HG03432 (cell line): Measurements from ENCODE around the gene MTMR11.
"Not testable (repeated sequence)": the region's sequence is repeated elsewhere in the genome, so short reads cannot be mapped to it uniquely, and the experiment has no call there.

Experiments
- ATAC-seq: cut with Tn5 transposase; IDR thresholded peaks from one replicate; pipeline ENCODE4 v1.9.1; 2021; ENCODE audit warnings: mild to moderate bottlenecking, moderate library complexity; ENCODE audit not compliant: unreplicated experiment

Gene MTMR11, protein sequence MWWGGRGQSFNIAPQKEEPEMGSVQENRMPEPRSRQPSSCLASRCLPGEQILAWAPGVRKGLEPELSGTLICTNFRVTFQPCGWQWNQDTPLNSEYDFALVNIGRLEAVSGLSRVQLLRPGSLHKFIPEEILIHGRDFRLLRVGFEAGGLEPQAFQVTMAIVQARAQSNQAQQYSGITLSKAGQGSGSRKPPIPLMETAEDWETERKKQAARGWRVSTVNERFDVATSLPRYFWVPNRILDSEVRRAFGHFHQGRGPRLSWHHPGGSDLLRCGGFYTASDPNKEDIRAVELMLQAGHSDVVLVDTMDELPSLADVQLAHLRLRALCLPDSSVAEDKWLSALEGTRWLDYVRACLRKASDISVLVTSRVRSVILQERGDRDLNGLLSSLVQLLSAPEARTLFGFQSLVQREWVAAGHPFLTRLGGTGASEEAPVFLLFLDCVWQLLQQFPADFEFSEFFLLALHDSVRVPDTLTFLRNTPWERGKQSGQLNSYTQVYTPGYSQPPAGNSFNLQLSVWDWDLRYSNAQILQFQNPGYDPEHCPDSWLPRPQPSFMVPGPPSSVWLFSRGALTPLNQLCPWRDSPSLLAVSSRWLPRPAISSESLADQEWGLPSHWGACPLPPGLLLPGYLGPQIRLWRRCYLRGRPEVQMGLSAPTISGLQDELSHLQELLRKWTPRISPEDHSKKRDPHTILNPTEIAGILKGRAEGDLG

GRCh38 chr1:149936170-149936991 lies at the start of gene MTMR11:
TSS of gene MTMR11 (minus strand) at chr1:149936879. CDS start at chr1:149936647, 232 bp downstream.
- no peak for ATAC-seq

DNA sequence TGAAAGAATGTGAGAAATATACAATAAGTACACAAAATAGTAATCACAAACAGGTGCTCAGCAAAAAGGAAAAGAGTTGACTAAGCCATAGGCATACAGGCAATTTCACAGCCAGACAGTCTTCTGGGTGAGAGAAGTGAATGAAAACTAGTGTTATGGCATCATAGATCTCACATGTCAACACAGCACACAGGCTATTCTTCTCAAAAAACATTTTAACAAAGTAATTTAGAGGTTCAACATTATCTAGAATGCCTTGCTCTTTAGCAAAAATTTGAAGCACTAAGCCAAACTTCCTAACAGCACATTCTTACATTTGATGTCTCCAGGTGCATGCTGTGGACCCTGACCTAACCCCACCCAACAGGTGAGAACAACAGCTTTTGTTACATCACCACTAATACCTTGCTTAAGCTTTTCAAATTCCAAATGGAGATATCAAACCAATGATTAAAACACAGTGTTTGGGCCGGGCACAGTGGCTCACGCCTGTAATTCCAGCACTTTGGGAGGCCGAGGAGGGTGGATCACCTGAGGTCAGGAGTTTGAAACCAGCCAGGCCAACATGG lies 43.4 kb upstream of the MTMR11 start:
- ATAC-seq = no peak

DNA sequence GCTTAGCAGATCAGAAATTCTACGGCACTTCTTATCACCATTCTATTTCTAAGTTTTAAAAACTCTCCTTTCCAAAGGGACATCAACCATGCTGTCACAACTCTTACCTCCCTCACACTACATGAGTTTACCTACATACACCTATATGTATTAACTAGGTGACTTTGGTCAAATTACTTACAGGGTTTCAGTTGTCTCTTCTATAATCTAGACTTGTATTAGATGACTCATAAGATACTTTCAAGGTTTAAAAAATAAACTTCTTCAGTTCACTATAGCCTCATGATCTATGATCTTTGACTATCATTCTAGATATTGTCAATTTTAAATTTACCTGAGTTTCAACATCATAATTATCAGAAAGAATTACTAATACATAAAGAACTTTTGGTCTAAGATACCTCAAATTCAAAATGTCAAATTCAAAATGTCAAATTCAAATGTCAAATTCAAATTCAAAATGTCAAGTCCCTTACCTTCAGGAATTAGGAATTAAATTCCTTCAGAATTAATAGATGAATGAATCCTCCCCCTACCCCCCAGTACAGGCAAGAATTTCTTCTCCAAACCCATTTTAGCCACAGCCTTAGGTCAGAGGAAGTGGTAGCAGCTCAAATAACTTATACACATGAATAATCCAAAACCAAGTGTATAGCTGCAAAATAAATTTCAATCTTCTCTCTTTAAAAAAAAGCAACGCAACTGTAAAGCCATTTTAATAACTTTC lies 42.7 kb upstream of the MTMR11 start:
- ATAC-seq = no peak

DNA sequence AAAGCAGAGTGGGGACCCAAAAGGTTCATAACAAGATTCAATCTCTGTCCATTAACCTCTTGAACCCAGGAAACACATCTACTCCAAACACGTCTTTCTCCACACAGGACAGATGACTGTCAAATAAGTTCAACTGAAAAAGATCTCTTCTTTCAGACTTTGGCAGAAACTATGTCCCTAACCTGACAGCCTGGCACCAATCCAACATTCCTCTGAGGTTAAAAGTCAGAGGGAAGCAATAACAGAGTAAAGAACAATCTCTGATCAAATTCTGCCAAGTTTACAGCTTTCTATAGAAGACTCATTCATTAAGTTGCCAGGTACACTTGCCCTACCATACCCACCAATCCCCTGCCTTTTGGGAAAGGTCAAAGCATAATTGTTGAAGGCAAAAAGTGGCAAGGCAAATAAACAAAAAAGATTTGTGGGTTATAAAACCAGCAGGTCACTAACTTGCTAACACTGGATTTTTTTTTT lies 41.9 kb upstream of the MTMR11 start:
- no peak for ATAC-seq

DNA sequence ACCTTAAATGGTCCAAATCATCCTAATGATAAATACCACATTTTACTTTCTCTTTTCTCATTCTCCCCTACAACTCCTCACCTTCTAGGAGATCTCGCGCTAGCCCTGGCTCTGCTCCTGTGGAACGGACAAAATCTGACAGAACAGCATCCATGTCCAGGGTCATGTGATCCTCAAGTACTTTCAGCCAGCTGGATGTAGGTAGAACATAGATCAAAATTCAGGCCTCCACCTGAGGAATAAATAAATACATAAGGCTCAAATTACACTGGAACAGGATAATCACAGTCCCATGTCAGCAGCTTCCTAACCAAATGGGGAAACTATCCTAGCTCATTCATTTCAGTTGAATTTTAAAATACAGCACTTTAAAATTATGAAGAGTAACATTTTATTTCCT lies 40.7 kb upstream of the MTMR11 start:
- ATAC-seq = no peak

- no peak for ATAC-seq
Measured at GRCh38 chr1:149972547-149972946, 35.9 kb upstream of the MTMR11 start.

- no peak for ATAC-seq
Measured at GRCh38 chr1:149967646-149968045, 31.0 kb upstream of the MTMR11 start.

GRCh38 chr1:149967041-149967440 lies 30.4 kb upstream of the MTMR11 start:
- no peak for ATAC-seq

GRCh38 chr1:149966405-149966804 lies 29.7 kb upstream of the MTMR11 start:
- ATAC-seq = no peak

- no peak for ATAC-seq
Measured at GRCh38 chr1:149965440-149965839, 28.8 kb upstream of the MTMR11 start.

- ATAC-seq = no peak
Measured at GRCh38 chr1:149963358-149963757, 26.7 kb upstream of the MTMR11 start.

DNA sequence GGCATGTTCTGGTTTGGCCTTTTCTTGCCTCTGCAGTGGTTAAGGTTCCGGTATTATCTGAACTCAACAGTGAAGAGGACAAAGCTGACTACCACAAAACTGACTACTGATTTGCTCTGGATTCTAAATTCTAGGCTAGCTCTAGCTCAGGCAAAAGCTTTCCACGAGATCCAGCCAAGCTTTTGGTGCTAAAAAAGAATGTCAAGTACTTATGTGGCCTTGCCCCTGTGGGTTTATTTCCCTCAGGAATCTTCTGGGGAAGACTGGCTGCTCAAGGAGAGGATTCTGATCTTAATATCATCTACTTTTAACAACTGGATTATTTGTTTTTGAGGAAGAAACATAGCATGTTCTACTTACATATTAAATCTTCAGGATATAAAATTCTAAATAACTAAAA lies 26.1 kb upstream of the MTMR11 start:
- no peak for ATAC-seq

DNA sequence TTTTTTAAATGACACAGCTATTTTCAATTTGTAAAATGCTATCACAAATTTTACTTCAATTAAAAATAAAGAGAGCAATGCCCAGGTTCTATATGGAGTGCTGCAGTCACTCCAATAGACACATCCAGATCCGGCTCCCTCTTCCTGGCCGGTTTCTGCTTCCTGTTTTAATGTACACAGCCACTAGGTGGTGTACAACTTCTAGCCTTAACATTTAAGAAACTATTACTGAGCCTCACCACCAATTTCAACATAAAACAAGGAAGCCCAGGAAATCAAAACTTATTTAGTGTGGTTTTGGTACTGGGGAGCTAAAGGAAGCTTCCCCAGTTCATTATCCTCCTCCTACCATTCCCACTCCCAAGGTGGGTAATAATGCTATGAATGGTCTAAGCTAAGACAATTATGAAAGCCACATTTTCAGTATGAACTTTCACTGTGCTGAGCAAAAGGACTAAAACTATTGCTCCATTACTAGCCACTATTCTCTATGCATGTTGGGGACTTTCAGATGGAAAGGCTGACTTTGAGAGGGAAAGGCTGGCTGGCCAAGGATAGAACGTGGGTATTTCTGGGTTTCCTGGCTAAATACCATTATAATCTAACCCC lies 25.5 kb upstream of the MTMR11 start:
- no peak for ATAC-seq

GRCh38 chr1:149957548-149957947 lies 20.9 kb upstream of the MTMR11 start:
- ATAC-seq = not testable (repeated sequence)

- ATAC-seq = no peak
Measured at GRCh38 chr1:149949911-149950310, 13.2 kb upstream of the MTMR11 start.

- ATAC-seq = no peak
Measured at GRCh38 chr1:149945206-149945605, 8.5 kb upstream of the MTMR11 start.

DNA sequence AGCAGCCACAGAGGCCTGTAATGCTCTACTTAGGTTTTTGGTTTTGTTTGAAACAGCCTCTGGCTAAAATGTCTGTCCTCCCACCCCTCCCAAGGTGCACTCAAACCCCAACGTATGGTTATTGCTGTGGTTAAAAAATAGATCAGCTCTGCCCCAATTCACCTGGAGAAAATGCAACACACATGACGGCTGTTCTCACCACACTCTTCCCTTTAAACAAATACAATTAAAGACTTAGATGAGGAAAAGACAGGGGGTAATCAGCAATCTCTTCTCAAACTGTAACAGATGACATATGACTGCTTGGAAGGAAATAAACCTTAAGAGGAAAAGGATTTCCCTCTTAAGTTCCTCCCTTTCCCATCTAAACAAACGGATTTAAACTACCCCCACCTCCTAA lies 6.2 kb upstream of the MTMR11 start:
- ATAC-seq = no peak

DNA sequence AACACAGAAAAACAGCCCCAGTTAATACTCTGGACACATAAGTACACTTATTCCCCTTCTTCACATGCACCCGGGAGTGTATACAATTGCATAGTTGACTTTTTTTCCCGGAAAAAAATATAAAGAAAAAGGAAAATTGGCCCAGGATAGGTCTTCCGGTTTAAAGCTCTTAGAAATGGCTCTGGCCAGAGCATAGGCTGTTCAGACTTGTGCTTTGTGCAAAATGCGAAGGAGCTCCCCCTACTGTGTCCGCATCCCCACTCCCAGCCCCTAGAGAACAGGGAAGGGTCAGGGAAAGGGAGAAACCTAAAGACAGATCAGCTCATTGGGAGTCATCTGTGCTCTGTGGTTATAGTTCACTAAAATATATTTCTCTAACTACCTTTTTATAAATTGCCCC lies 5.5 kb upstream of the MTMR11 start:
- ATAC-seq = no peak

GRCh38 chr1:149940427-149940826 lies 3.7 kb upstream of the MTMR11 start:
- no peak for ATAC-seq

DNA sequence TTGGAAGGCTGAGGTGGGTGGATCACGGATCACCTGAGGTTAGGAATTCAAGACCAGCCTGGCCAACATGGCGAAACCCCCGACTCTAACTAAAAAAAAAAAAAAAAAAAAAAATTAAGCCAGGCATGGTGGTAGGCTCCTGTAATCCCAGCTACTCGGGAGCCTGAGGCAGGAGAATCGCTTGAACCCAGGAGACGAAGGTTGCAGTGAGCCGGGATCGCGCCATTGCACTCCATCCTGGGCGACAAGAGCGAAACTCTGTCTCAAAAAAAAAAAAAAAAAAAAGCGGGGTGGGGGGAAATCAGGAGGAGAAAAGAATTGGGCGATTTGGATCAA lies 2.0 kb upstream of the MTMR11 start:
- ATAC-seq = not testable (repeated sequence)
